A673 (cell line): ENCODE data around the gene GGN. TPM values are rescaled to one million over a fixed set of nuclear protein-coding genes. Genes with fewer than 3 reads are reported as not detected.

ENCODE experiments used
- BruUV-seq: library from RNA; stranded (reverse); fragments of 400-500 nt; replicated peaks from 2 replicates; lab custom pipeline; 2021; lab: Mats Ljungman, UMichigan
- CTCF ChIA-PET: fragments of 300-600 bp; sonication (Branson Sonifier 250); formaldehyde crosslinking; loops from one replicate; lab custom pipeline; 2022; ENCODE audit warnings: antibody characterized with exemption; lab: Charles Lee
- POLR2A ChIA-PET: fragments of 300-600 bp; sonication (Branson Sonifier 250); formaldehyde crosslinking; loops from one replicate; lab custom pipeline; 2022; ENCODE audit warnings: antibody characterized with exemption; ENCODE audit not compliant: low non-redundant PET; lab: Charles Lee
- DNase-seq: peaks from one replicate; pipeline ENCODE4 v3.0.0-alpha.2; 2015; ENCODE audit warnings: low spot score
- H3K27ac ChIP-seq: fragments of 200-600 bp; sonication (generic); 2 replicates; pipeline ENCODE4 v1.5.1; 2016; ENCODE audit warnings: mixed run types, low read depth, mild to moderate bottlenecking, mixed read lengths, antibody characterized with exemption, low read length; ENCODE audit not compliant: poor library complexity, severe bottlenecking
- H3K27me3 ChIP-seq: fragments of 200-600 bp; sonication (generic); replicated peaks from 2 replicates; pipeline ENCODE4 v1.6.1; 2017; ENCODE audit warnings: mixed run types, low read depth, mild to moderate bottlenecking, mixed read lengths, antibody characterized with exemption, low read length; ENCODE audit not compliant: insufficient read depth, poor library complexity
- H3K36me3 ChIP-seq: fragments of 200-600 bp; sonication (generic); 2 replicates; pipeline ENCODE4 v1.6.1; 2016; ENCODE audit warnings: mixed run types, mild to moderate bottlenecking, mixed read lengths, antibody characterized with exemption, low read length; ENCODE audit not compliant: insufficient read depth, poor library complexity, severe bottlenecking
- H3K4me1 ChIP-seq: fragments of 200-600 bp; sonication (generic); 2 replicates; pipeline ENCODE4 v1.6.1; 2017; ENCODE audit warnings: mixed run types, mild to moderate bottlenecking, mixed read lengths, antibody characterized with exemption, low read length; ENCODE audit not compliant: insufficient read depth, poor library complexity, severe bottlenecking
- H3K4me3 ChIP-seq: fragments of 200-600 bp; sonication (generic); 2 replicates; pipeline ENCODE4 v1.5.1; 2016; ENCODE audit warnings: low read depth, mixed run types, mild to moderate bottlenecking, mixed read lengths, low read length; ENCODE audit not compliant: poor library complexity, severe bottlenecking
- H3K9me3 ChIP-seq: fragments of 200-600 bp; sonication (generic); 2 replicates; pipeline ENCODE4 v1.6.1; 2016; ENCODE audit warnings: mixed run types, low read depth, mild to moderate bottlenecking, mixed read lengths, antibody characterized with exemption, low read length; ENCODE audit not compliant: poor library complexity, severe bottlenecking
- EZH2 ChIP-seq: fragments of 200-600 bp; sonication (generic); IDR thresholded peaks from 2 replicates; pipeline ENCODE4 v1.6.1; 2017; ENCODE audit warnings: borderline replicate concordance, low read depth, mild to moderate bottlenecking, mixed read lengths, antibody characterized with exemption, low read length; ENCODE audit not compliant: poor library complexity, severe bottlenecking
- intact Hi-C: fragments of 100-400 bp; cut with micrococcal nuclease; formaldehyde crosslinking; loops from one replicate; pipeline ENCODE4 v1.10.0; 2022; ENCODE audit not compliant: unreplicated experiment
- total RNA-seq: library from RNA; stranded (reverse); gene quantifications from 2 replicates; pipeline ENCODE4 v1.2.3, GENCODE V29; 2021
- TF ChIP-seq, protein P1 (sequence below): fragments of 300-800, 200-600 bp; sonication (generic); conservative IDR thresholded peaks from 2 replicates; pipeline ENCODE4 v1.5.1; 2017; ENCODE audit warnings: low read depth, mild to moderate bottlenecking, antibody characterized with exemption, low read length, moderate library complexity, mixed read lengths

The GGN gene
- total RNA-seq, 1 experiment from 2014 or later: 1.3 TPM

DNA sequence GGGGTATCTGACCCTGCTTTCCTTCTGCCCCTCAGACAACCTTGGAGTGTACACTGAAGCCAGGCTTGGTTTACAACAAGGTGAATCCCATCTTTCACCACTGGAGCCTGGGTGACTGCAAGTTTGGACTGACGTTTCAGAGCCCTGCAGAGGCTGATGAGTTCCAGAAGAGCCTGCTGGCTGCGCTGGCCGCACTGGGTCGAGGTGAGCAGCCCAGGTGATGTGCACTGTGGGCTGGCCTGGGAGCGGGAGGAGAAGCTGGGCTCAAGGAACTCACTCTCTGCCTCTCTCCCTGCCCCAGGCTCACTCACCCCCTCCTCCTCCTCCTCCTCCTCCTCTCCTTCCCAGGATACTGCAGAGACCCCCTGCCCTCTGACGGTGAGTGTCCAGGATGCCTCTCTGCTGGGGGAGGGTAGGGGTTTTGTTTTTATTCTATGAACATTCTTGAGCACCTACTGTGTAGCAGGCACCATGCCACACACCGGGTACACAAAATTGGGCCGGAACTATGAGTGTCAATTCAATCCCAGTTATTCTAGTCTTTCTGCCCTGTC lies 4.2 kb upstream of the GGN start:
- no peak overlapping the region for H3K4me3 ChIP-seq
- no peaks in the 10 kb centered on the region for H3K27me3 ChIP-seq
- ChIA-PET CTCF (no interaction called here), POLR2A (no interaction called here)
- H3K9me3 ChIP-seq: no peaks in the 10 kb centered on the region
- DNase-seq: no peak
- peaks cover 6% of the 10 kb centered on the region for H3K4me1 ChIP-seq
- H3K27ac ChIP-seq: no peak overlapping the region
- intact Hi-C loops: no loop called here
- no peaks in the 10 kb centered on the region for H3K36me3 ChIP-seq
- BruUV-seq: no TSS peak
- no peak for TF ChIP-seq EZH2
- TF ChIP-seq, protein P1, sequence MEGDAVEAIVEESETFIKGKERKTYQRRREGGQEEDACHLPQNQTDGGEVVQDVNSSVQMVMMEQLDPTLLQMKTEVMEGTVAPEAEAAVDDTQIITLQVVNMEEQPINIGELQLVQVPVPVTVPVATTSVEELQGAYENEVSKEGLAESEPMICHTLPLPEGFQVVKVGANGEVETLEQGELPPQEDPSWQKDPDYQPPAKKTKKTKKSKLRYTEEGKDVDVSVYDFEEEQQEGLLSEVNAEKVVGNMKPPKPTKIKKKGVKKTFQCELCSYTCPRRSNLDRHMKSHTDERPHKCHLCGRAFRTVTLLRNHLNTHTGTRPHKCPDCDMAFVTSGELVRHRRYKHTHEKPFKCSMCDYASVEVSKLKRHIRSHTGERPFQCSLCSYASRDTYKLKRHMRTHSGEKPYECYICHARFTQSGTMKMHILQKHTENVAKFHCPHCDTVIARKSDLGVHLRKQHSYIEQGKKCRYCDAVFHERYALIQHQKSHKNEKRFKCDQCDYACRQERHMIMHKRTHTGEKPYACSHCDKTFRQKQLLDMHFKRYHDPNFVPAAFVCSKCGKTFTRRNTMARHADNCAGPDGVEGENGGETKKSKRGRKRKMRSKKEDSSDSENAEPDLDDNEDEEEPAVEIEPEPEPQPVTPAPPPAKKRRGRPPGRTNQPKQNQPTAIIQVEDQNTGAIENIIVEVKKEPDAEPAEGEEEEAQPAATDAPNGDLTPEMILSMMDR: no peak

DNA sequence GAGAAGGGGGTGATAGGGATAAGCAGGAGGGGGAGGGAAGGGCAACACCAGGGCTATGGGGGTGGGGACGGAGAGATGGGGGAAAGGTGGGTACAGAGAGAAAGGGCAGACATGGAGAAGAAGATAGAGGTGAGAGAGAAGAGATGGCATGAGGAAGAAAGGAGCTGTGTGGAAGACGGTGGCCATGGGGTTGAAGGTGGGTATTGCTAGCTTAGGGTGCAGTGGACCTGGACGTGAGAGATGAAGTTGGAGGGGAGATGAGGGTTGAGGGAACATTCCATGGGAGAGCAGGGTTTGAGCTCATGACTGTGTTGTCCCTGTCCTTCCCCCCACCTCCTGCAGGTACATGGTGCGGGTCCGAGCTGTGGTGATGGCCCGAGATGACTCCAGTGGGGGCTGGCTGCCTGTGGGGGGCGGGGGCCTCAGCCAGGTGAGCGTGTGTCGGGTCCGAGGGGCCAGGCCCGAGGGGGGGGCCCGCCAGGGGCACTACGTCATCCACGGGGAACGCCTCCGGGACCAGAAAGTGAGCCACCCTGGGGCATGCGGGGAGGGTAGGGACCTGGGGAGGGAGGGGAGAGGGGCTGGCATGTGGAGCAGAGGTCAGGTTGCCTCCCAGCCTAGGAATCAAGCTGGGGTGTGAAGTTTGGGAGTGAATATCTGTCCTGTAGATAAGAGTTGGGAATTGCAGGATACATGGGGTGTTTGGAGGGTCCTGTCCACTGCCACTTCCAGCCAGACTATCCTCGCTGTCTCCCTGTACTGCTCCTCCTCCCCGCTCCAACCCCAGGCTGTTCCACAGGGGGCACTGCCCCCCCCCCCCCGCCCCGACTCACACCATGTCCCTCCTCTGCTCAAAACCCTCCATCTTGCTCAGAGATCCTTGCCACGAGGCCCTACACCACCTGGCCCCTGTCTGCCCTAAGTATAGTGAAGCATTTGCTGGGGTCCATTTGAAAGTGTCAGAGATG lies 2.4 kb upstream of the GGN start:
- Histone ChIP-seq H3K9me3 (no peaks in the 10 kb centered on the region), H3K27me3 (no peaks in the 10 kb centered on the region), H3K4me3 (peak overlapping the region; percentile 80), H3K4me1 (peaks cover 6% of the 10 kb centered on the region), H3K36me3 (no peaks in the 10 kb centered on the region), H3K27ac (no peak overlapping the region)
- intact Hi-C loops: no loop called here
- TF ChIP-seq EZH2: no peak
- TF ChIP-seq, protein P1: no peak
- BruUV-seq: no TSS peak
- no peak for DNase-seq
- ChIA-PET CTCF (interaction anchor here (0.6 to 1.0 kb wide), 2 partner anchors 13 to 510 kb away, joined by 3 to 8 read pairs; partner anchors contain the start of genes FAM98C and NFKBIB), POLR2A (interaction anchor here (0.7 kb wide), 1 partner anchor 121 kb away, joined by 6 read pairs; no protein-coding TSS in a partner anchor)

DNA sequence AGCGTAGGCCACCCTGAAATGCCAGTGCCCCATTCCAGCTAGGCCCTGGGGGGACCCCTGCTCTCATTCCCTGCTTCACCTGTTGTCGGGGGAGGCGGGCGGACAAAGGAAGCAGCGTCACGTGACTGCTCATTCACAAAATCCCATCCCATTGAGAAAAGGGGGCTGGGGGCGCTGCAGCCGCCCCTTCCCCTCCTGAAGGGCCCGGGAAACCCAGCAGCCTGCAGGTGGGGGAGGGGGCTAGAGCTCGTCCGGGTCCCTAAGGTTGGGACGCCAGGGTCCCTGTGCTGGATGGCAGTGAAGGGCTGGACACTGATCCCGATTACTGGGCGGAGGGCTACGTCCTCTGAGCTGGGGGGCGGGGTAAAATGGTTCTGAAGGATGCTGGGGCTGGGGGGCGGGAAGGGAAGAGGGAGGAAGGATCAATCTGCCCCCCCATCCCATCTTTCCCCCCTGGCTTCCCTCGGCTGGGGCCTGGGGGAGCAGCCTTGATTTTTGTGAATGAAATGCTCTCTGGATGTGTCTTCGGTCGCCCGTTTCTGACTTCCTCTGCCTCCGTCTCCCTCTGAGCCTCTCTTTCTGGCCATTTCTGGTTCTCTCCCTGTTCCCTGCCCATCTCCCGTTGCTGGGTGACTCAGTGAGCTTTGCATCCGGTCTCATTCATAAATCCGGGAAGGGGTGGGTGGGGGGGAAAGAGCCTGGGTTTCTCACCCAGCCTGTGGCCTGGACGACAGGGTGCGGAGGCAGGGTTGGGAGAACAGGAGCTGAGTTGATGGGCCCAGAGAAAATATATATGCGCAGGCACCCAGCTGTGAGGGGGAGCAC lies 1.5 kb upstream of the GGN start:
- ChIA-PET POLR2A (interaction anchor here (0.6 to 0.7 kb wide), 2 partner anchors 120 to 243 kb away, joined by 4 to 6 read pairs; no protein-coding TSS in a partner anchor), CTCF (interaction anchor here (1.0 kb wide), 1 partner anchor 13 kb away, joined by 8 read pairs; the partner anchor contains the start of gene FAM98C)
- peak overlapping the region; percentile 80 for H3K4me3 ChIP-seq
- peak; percentile 76 for DNase-seq
- BruUV-seq: no TSS peak
- H3K36me3 ChIP-seq: peaks cover 5% of the 10 kb centered on the region
- H3K9me3 ChIP-seq: no peaks in the 10 kb centered on the region
- intact Hi-C loops: no loop called here
- no peak for TF ChIP-seq EZH2
- TF ChIP-seq, protein P1: no peak
- peaks cover 6% of the 10 kb centered on the region for H3K4me1 ChIP-seq
- H3K27ac ChIP-seq: peak overlapping the region; percentile 65
- H3K27me3 ChIP-seq: no peaks in the 10 kb centered on the region
